HG02884 (cell line): ENCODE measurements around the gene EVI2B.
"Not testable (repeated sequence)": the region's sequence is repeated elsewhere in the genome, so short reads cannot be mapped to it uniquely, and the experiment has no call there.

Experiments used
- ATAC-seq: cut with Tn5 transposase; IDR thresholded peaks from one replicate; pipeline ENCODE4 v1.9.1; 2021; ENCODE audit warnings: mild to moderate bottlenecking, moderate library complexity; ENCODE audit not compliant: unreplicated experiment

Gene EVI2B, protein sequence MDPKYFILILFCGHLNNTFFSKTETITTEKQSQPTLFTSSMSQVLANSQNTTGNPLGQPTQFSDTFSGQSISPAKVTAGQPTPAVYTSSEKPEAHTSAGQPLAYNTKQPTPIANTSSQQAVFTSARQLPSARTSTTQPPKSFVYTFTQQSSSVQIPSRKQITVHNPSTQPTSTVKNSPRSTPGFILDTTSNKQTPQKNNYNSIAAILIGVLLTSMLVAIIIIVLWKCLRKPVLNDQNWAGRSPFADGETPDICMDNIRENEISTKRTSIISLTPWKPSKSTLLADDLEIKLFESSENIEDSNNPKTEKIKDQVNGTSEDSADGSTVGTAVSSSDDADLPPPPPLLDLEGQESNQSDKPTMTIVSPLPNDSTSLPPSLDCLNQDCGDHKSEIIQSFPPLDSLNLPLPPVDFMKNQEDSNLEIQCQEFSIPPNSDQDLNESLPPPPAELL

DNA sequence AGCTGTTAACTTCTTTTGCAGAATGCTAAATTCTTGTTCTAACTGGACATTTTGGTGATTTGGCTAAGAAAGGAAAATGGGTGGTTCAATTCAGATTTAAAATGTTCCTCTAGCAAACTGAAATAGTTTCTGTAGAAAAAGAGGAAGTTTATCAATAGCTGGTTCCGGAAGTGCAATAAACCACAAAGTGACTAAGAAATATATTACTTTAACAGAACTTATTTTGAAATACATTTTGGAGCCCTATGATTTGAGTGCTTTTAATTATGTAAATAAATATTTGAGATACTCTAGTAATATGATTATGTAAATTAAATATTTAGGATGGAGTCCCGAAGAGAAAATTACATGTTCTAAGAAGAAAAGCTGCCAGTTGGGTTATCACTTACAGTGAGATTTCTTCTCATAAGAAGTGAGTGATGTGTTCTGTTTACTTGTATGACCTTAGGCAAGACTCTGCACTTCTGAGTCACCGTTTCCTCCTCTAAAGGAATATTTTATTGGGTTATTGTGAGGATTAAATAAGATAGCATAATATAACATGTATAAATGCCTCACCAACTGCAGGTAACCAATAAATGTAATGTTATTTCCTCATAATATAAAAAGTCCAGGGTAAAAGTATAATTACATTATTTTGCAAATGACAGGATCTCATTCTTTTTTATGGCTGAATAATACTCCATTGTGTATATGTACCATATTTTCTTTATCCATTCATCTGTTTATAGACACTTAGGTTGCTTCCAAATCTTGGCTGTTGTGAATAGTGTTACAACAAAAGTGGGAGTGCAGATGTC, at the start of gene EVI2B:
EVI2B (minus strand) TSS at position 73 of the 800 bp plus-strand sequence. CDS start 8,445 bp downstream, outside the sequence.
- no peak for ATAC-seq

GRCh38 chr17:31357839-31358394, 44.1 kb upstream of the EVI2B start:
- no peak for ATAC-seq

DNA sequence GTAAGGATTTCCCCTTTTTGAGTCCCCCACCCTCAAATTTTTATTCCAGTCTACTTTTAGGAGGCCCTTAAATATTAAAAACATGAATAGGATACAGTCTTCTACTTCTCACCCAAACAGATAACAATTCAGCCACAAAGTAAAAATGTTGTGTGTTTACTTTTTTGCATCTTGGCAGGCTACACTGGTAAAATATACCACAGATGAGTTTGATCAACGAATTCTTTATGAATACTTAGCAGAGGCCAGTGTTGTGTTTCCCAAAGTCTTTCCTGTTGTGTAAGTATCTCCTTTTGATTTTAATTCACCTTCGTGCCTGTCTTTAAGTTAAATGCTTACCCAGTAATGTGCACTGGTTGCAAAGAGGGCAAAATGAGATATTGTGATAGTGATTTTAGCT, 43.2 kb upstream of the EVI2B start:
- no peak for ATAC-seq

- no peak for ATAC-seq
Observed at GRCh38 chr17:31355935-31356334, 42.1 kb upstream of the EVI2B start.

DNA sequence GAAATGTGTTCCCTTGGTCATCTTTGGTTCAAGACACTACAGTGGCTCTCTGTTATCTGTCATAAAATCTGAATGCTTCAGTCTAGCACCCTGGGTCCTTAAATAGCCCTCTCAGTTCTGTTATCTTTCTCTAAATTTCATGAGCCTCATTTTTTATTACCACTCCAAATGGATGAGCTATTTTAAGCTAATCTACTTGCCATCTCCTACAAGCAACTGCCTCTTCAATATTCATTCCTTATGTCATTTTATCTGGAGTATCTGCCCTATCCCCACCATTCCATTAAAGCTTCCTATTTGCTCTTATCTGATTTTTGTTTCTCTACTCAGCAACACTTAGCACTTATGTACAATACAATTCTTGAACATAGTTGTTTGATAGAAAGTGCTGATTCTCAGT, 35.6 kb upstream of the EVI2B start:
- ATAC-seq, result no peak

DNA sequence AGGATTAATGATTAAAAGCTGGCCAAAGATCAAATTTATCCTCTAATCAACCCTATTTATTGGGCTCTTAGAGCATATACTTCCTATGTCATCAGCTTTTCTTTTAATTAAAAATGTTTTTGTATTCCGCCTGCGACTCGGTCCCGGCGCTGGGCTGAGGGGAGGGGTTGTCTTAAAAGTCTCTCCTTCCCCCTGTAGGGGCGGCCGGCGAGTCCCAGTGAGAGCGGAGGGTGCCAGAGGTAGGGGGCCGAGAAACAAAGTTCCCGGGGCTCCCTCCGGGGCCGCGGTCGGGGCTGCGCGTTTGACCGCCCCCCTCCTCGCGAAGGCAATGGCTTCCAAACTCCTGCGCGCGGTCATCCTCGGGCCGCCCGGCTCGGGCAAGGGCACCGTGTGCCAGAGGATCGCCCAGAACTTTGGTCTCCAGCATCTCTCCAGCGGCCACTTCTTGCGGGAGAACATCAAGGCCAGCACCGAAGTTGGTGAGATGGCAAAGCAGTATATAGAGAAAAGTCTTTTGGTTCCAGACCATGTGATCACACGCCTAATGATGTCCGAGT, 31.4 kb upstream of the EVI2B start:
- ATAC-seq, result not testable (repeated sequence)

- no peak for ATAC-seq
Observed at GRCh38 chr17:31339906-31340661, 26.2 kb upstream of the EVI2B start.

DNA sequence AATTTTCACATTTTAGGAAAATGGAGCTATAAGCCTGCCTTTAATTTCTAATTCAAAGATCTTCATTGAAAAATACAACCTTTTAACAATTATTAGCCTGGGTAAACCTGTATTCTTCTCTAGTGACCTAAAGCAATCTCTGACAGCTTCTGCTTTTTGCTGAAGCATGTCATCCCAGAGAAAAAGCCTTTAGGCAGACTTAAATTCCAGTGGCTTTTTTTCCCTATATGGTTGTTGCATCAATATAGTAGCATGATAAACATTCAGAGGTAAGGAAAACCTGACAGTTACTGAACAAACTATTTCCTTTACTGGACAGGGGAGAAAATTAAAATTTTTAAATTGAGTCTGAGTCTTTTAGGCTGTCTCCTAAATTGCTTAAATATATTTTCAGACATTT, 15.4 kb upstream of the EVI2B start:
- no peak for ATAC-seq

DNA sequence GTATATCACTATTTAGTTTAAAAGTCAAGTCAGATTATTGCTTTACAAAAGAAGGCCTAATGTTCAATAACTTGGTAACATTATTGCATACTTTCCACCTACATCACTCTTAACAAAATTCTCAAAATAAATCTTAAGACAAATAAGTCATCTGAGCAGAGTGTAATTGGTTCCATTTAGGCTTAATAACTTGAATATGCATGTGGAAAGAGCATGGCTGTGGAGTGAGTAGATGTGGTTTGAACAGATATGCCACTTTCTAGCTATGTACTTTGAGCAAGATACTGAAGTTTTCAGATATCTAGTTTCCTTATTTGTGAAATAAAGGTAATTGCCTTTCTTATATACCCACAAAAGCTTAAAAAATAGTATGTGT, 14.3 kb upstream of the EVI2B start:
- no peak for ATAC-seq

- ATAC-seq, result no peak
Observed at GRCh38 chr17:31327534-31328159, 13.8 kb upstream of the EVI2B start.

DNA sequence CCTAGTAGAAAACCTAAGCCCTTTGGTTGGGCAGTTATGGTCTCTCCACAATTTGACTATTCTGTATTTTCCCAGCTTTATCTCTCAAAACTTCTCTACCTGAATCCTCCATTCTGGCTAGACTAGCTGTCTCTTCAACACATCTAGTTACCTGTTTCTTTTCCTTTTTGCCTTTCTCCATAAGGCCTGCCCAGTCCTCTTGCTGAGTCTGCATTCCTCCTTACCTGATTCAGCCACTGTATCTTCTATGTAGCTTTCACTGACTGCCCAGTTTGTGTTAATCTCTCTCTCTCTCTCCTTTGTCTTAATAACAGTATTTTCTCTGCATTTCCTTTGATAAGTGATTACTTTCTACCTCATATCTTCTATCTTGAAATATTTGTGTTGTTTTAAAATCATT, 9.7 kb upstream of the EVI2B start:
- no peak for ATAC-seq

GRCh38 chr17:31321966-31322365, 8.1 kb upstream of the EVI2B start:
- ATAC-seq, result no peak

GRCh38 chr17:31321481-31321880, 7.6 kb upstream of the EVI2B start, which contains the start of gene EVI2A:
TSS of gene EVI2A (minus strand) at chr17:31321622. CDS start at chr17:31319013, 2,609 bp downstream.
- no peak for ATAC-seq

DNA sequence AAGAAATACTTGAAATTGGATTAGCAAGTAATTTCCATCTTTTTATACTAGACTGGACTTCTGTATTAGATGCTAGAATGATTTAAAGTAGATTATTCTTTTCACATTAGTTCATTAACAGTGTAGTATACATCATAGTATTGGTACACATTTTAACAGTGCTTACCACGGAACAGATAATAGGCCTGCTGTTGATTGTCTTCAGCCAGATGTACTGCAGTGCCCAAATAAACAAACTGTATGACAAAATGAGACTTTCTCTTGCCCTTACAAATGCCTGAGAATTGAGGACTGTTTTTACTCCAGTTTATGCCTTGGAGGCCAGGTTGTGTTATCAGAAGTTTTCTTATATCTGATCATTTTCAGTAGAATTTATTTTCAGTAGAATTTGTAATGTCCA, 6.9 kb upstream of the EVI2B start:
- no peak for ATAC-seq

GRCh38 chr17:31320241-31320640, 6.4 kb upstream of the EVI2B start:
- no peak for ATAC-seq

GRCh38 chr17:31318851-31319661, 5.2 kb upstream of the EVI2B start:
- ATAC-seq, result no peak

GRCh38 chr17:31318298-31318801, 4.5 kb upstream of the EVI2B start:
- ATAC-seq, result no peak

DNA sequence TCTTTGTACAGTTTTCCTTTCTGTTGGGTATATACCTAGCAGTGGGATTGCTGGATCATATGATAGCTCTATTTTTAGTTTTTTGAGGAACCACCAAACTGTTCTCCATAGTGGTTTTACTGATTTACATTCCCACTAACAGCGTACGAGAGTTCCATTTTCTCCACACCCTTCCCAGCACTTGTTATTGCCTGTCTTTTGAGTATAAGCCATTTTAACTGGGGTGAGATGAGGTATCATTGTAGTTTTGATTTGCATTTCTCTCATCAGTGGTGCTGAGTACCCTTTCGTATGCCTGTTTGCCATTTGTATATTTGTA, 887 bp upstream of the EVI2B start:
- ATAC-seq, result no peak

GRCh38 chr17:31312223-31312622, 1.6 kb downstream of the EVI2B start:
- ATAC-seq, result not testable (repeated sequence)
